SH-SY5Y (cell line): ENCODE results near the gene SLC1A5.

Experiments used
- GATA2 ChIP-seq: IDR thresholded peaks from 2 replicates; pipeline ENCODE4 v1.6.1; 2011; ENCODE audit warnings: mild to moderate bottlenecking, low read depth, low read length
- GATA3 ChIP-seq: IDR thresholded peaks from 2 replicates; pipeline ENCODE4 v1.6.1; 2011; ENCODE audit warnings: low read depth, mild to moderate bottlenecking, low read length, moderate library complexity

SLC1A5 gene

GRCh38 chr19:46744005-46744691, 44.2 kb downstream of the SLC1A5 start:
- no peak for TF ChIP-seq GATA2
- no peak for TF ChIP-seq GATA3

DNA sequence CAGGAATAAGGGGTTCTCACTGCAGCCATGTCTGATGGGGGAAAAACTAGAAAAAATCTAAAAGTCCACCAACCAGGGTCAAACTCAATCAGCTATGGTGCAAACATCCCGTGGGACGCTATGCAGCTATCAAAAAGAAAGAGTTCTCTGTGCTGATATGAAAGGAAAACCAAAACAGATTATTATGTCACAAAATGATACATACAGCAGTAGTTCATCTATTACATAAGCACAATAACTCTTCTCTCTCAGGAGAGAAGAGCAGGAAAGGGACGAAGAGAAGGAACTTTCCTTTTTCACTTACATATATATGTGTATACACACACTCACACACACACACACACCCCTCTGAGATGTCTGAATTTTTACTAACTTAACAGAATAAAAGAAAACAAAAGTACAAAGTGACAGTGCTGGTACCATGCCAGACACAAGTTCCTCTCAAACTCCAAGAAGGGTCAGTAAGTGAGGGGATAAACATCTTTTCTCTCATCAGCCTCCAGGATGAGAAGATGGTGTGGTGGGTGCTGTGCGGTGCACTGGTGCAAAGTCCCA, 45.4 kb downstream of the SLC1A5 start:
- TF ChIP-seq GATA3 (no peak), GATA2 (no peak)

DNA sequence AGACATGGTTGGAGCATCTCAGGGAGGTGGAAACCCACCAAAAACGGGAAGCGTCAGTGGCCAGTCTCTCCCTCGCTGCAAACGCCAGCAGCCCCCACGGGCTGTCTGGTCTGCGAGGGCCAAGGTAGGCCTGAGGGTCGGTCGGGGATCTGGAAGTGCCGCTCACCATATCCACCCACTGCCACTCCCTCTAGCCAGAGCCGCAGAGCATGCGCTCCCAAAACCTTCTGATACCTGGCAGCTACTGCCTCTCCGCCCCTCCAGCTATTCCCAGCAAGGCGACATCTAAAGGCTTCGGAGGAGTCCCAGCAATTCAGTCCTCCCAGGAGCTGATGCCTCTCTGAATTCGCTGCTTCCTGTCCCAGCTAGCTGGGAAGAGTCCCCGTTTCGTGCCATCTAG, 46.9 kb downstream of the SLC1A5 start:
- no peak for TF ChIP-seq GATA2
- no peak for TF ChIP-seq GATA3

DNA sequence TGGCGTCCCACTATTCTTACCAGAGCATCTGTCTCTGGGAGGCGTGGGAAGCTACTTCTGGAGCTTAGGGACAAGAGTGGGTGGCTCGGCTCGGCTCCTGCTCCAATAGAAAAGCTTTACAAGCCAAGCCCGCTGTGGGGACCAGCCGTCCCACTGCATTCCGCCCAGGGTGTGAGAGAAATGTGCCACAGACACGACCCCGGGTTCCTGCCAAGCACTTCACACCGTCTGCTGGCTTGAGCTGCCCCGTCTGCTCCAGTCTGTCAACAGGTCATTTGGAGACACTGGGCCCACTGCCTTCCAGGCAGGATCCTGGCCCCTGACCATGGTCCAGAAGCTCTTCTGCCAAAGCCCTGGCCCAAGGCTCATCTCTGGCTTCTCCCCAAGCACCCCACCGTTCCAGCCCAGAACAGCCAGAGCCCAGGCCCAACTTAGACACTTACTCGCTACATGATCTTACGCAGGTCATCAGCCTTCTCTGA, 49.1 kb downstream of the SLC1A5 start:
- TF ChIP-seq GATA3 (no peak), GATA2 (no peak)

DNA sequence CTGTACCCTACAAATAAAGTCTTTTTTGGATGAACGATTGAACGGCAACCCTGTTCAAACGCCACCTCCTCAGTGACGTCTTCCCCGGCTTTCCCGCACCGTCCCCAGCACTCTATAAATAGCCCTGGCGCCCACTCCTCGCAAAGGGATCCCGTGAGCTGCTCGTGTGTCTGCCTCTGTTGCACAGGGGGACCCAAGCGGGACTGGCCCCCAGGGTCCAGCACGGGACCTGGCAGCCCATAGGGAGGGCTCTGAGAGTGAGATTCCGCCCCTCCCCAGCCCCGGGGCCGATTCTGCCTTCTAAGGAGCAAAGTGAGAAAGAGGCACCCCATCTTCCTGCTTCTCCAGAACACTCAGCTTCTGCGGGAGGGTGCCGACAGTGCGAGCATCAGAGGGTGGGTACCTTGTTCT, 50.6 kb downstream of the SLC1A5 start:
- no peak for TF ChIP-seq GATA3
- no peak for TF ChIP-seq GATA2

- TF ChIP-seq GATA2 (no peak), GATA3 (no peak)
These were observed 51.1 kb downstream of the SLC1A5 start for GRCh38 chr19:46737298-46737654.

DNA sequence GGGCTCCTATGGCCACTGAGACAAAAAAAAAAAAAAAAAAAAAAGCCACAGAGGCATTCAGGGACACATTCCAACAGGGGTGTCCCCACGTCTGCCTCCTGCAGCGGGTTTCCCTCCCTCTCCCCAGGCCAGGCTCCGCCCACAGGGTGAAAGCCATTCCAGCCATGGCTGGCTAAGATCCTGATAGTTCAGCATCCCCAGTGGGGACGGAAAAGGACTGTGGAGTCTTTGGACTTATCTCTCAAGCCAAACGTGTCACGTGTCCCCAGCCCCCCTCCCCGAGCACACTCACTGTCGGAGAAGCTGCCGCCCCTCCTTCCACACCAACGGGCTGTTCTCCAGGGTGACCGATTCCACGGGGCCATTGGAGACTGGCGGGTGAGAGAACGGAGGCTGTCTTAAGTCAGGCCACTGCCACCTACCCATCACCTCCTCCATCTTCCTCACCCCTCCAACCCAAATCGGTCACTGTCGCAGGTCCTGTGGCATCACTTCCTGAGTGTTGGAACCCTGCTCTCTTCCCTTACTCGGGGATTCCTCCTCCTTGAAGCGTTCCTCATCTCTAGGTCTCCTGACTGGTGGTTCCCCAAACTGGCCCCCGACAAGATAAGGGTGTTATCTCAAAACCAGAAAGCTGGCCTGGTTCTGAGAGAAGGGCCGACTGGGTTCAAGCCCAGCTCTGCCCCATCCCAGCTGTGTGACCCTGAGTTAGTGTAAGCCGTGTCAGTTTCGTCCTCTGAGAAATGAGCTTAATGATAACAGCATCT, 51.7 kb downstream of the SLC1A5 start:
- no peak for TF ChIP-seq GATA2
- TF ChIP-seq GATA3: no peak

- TF ChIP-seq GATA2 (no peak), GATA3 (no peak)
These were observed 54.6 kb downstream of the SLC1A5 start for GRCh38 chr19:46733690-46734292.

GRCh38 chr19:46732966-46733689, 55.3 kb downstream of the SLC1A5 start:
- TF ChIP-seq GATA2: no peak

- TF ChIP-seq GATA2 (no peak), GATA3 (no peak)
These were observed 56.0 kb downstream of the SLC1A5 start for GRCh38 chr19:46732172-46732938.

DNA sequence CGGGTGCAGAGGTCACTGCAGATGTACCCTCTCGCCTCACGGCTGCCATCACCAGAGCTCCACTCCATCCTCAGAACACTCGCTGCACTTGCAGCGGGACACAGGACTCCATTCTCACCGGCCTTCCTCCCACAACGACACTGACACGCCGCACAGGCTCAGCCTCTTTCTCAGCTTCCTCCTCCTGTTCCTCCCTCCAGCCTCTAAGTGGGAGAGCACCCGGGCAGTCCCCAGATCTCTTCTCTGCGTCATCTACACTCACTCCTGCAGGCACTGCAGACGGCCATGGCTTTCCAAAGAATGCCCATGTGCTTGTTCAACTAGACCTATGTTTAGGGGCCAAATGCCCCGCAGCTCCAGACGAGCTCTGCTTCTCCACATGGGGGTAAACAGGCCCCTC, 56.8 kb downstream of the SLC1A5 start:
- no peak for TF ChIP-seq GATA3
- TF ChIP-seq GATA2: no peak

GRCh38 chr19:46731007-46731501, 57.3 kb downstream of the SLC1A5 start:
- no peak for TF ChIP-seq GATA3
- no peak for TF ChIP-seq GATA2

- TF ChIP-seq GATA3: no peak
- TF ChIP-seq GATA2: no peak
These were observed 57.8 kb downstream of the SLC1A5 start for GRCh38 chr19:46730595-46730994.
